Measurements from ENCODE around the gene NBEA.

NBEA gene

GRCh38 chr13:35496006-35496405, 553.9 kb downstream of the NBEA start:
- H3K4me1 ChIP-seq (ENCODE audit: control insufficient read depth, insufficient read depth, low read length): peaks cover 15% of the 10 kb centered on the region
- TF ChIP-seq KLF7 (tag by site-specific recombination; IDR thresholded peaks at IDR 0.05; ENCODE audit: borderline replicate concordance) (no peak), ZBTB49 (tag by site-specific recombination; IDR thresholded peaks at IDR 0.05; ENCODE audit: low read depth) (no peak), ZNF501 (tag by site-specific recombination; IDR thresholded peaks at IDR 0.05) (no peak), HOXA7 (CRISPR knock-in tag; IDR thresholded peaks at IDR 0.05; ENCODE audit: borderline replicate concordance) (no peak), ZNF488 (tag by site-specific recombination; IDR thresholded peaks at IDR 0.05) (no peak), ZNF324 (tag by site-specific recombination; IDR thresholded peaks at IDR 0.05) (no peak), ZNF449 (tag by site-specific recombination; IDR thresholded peaks at IDR 0.05) (no peak), ZNF707 (tag by site-specific recombination; IDR thresholded peaks at IDR 0.05) (no peak), ZNF791 (tag by site-specific recombination; IDR thresholded peaks at IDR 0.05) (no peak), ZNF610 (tag by site-specific recombination; IDR thresholded peaks at IDR 0.05; ENCODE audit: borderline replicate concordance) (no peak), ZNF175 (tag by site-specific recombination; IDR thresholded peaks at IDR 0.05) (no peak), ZNF747 (tag by site-specific recombination; IDR thresholded peaks at IDR 0.05) (no peak), ZNF280D (tag by site-specific recombination; IDR thresholded peaks at IDR 0.05) (no peak), ZNF843 (tag by site-specific recombination; IDR thresholded peaks at IDR 0.05) (no peak), ZNF18 (tag by site-specific recombination; IDR thresholded peaks at IDR 0.05) (no peak), ZBTB10 (tag by site-specific recombination; IDR thresholded peaks at IDR 0.05) (no peak), ZSCAN4 (tag by site-specific recombination; IDR thresholded peaks at IDR 0.05) (no peak), SP3 (tag by site-specific recombination; IDR thresholded peaks at IDR 0.05) (no peak), ZNF433 (tag by site-specific recombination; IDR thresholded peaks at IDR 0.05; ENCODE audit: low read depth) (no peak)
- no peaks in the 10 kb centered on the region for H3K36me3 ChIP-seq (ENCODE audit: control insufficient read depth in 2 of 2, insufficient read depth in 1 of 2, low read length in 2 of 2)
- H3K4me3 ChIP-seq (ENCODE audit: low read depth, low read length): no peak overlapping the region
- H3K9me3 ChIP-seq (ENCODE audit: control insufficient read depth, insufficient read depth, low read depth, low read length): no peaks in the 10 kb centered on the region
- ChIA-PET CTCF (no interaction called here), POLR2A (no interaction called here)
- no peak overlapping the region for H3K27ac ChIP-seq (ENCODE audit: extremely low read depth, low read depth, low read length)
